ENCODE data around the gene HSPA13.

- TF ChIP-seq EZH2 (IDR thresholded peaks at IDR 0.05), result no peak
- no peak for TF ChIP-seq POLR2AphosphoS5 (IDR thresholded peaks at IDR 0.05; ENCODE audit: borderline replicate concordance, low read depth, low read length)
- no peak for TF ChIP-seq FOXP2 (optimal IDR thresholded peaks at IDR 0.05; ENCODE audit: control extremely low read depth, extremely low read length, insufficient read depth)
Measured at GRCh38 chr21:14366998-14367397, 15.9 kb downstream of the HSPA13 start.

Data from SK-N-MC (cell line).